KMS-11 (cell line): ENCODE data around the gene HOXA9.
A peak's percentile ranks its signal among the peaks of the same experiment; 100 is the strongest.

ENCODE experiments used
- H2AFZ ChIP-seq: fragments of 200-600 bp; sonication (generic); 2 replicates; pipeline ENCODE4 v1.6.1; 2016; ENCODE audit warnings: antibody characterized with exemption, mixed run types, low read depth
- H3K27ac ChIP-seq: fragments of 200-600 bp; sonication (generic); 2 replicates; pipeline ENCODE4 v1.6.1; 2016; ENCODE audit warnings: mild to moderate bottlenecking, mixed run types
- H3K27me3 ChIP-seq: fragments of 200-600 bp; sonication (generic); 2 replicates; pipeline ENCODE4 v1.6.1; 2017; ENCODE audit warnings: mild to moderate bottlenecking, low read depth, mixed run types, moderate library complexity; ENCODE audit not compliant: insufficient read depth
- H3K36me3 ChIP-seq: fragments of 200-600 bp; sonication (generic); 2 replicates; pipeline ENCODE4 v1.6.1; 2017; ENCODE audit warnings: mild to moderate bottlenecking, mixed run types; ENCODE audit not compliant: insufficient read depth
- H3K4me1 ChIP-seq: fragments of 200-600 bp; sonication (generic); 2 replicates; pipeline ENCODE4 v1.6.1; 2016; ENCODE audit warnings: mild to moderate bottlenecking, low read depth, mixed run types; ENCODE audit not compliant: poor library complexity, severe bottlenecking
- H3K4me2 ChIP-seq: fragments of 200-600 bp; sonication (generic); 2 replicates; pipeline ENCODE4 v1.7.0; 2016; ENCODE audit warnings: mild to moderate bottlenecking, mixed run types
- H3K4me3 ChIP-seq: fragments of 200-600 bp; sonication (generic); IDR thresholded peaks from 2 replicates; pipeline ENCODE4 v1.6.1; 2017; ENCODE audit warnings: low read depth, low read length, mixed read lengths; ENCODE audit not compliant: insufficient read depth
- H3K79me2 ChIP-seq: fragments of 200-600 bp; sonication (generic); 2 replicates; pipeline ENCODE4 v1.6.1; 2016; ENCODE audit warnings: low read depth, mixed run types; ENCODE audit not compliant: insufficient read depth
- H3K9ac ChIP-seq: fragments of 200-600 bp; sonication (generic); 2 replicates; pipeline ENCODE4 v1.6.1; 2016; ENCODE audit warnings: mild to moderate bottlenecking, mixed run types
- H4K20me1 ChIP-seq: fragments of 200-600 bp; sonication (generic); 2 replicates; pipeline ENCODE4 v1.6.1; 2016; ENCODE audit warnings: mild to moderate bottlenecking, mixed run types; ENCODE audit not compliant: insufficient read depth
- TF ChIP-seq, protein P1 (sequence below): fragments of 200-600 bp; sonication (generic); conservative IDR thresholded peaks from 2 replicates; pipeline ENCODE4 v1.6.1; 2017; ENCODE audit warnings: low read depth, mild to moderate bottlenecking, antibody characterized with exemption, low read length, moderate library complexity, mixed read lengths

Gene HOXA9

GRCh38 chr7:27138985-27139333, 26.4 kb downstream of the HOXA9 start:
- H3K4me2 ChIP-seq: no peak overlapping the region
- H3K27ac ChIP-seq: no peak overlapping the region
- H3K9ac ChIP-seq: no peak overlapping the region
- H2AFZ ChIP-seq: no peak overlapping the region
- peaks cover 18% of the 10 kb centered on the region for H3K4me1 ChIP-seq
- H3K4me3 ChIP-seq: no peak overlapping the region
- no peaks in the 10 kb centered on the region for H3K79me2 ChIP-seq
- no peaks in the 10 kb centered on the region for H3K36me3 ChIP-seq
- no peaks in the 10 kb centered on the region for H3K27me3 ChIP-seq
- TF ChIP-seq, protein P1, sequence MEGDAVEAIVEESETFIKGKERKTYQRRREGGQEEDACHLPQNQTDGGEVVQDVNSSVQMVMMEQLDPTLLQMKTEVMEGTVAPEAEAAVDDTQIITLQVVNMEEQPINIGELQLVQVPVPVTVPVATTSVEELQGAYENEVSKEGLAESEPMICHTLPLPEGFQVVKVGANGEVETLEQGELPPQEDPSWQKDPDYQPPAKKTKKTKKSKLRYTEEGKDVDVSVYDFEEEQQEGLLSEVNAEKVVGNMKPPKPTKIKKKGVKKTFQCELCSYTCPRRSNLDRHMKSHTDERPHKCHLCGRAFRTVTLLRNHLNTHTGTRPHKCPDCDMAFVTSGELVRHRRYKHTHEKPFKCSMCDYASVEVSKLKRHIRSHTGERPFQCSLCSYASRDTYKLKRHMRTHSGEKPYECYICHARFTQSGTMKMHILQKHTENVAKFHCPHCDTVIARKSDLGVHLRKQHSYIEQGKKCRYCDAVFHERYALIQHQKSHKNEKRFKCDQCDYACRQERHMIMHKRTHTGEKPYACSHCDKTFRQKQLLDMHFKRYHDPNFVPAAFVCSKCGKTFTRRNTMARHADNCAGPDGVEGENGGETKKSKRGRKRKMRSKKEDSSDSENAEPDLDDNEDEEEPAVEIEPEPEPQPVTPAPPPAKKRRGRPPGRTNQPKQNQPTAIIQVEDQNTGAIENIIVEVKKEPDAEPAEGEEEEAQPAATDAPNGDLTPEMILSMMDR: no peak
- H4K20me1 ChIP-seq: no peaks in the 10 kb centered on the region

GRCh38 chr7:27138472-27138871, 26.9 kb downstream of the HOXA9 start:
- no peak overlapping the region for H2AFZ ChIP-seq
- no peaks in the 10 kb centered on the region for H3K27me3 ChIP-seq
- no peaks in the 10 kb centered on the region for H3K36me3 ChIP-seq
- H3K4me1 ChIP-seq: peaks cover 23% of the 10 kb centered on the region
- H3K4me3 ChIP-seq: no peak overlapping the region
- no peak overlapping the region for H3K27ac ChIP-seq
- TF ChIP-seq, protein P1: no peak
- H3K4me2 ChIP-seq: no peak overlapping the region
- no peaks in the 10 kb centered on the region for H3K79me2 ChIP-seq
- H4K20me1 ChIP-seq: no peaks in the 10 kb centered on the region
- H3K9ac ChIP-seq: no peak overlapping the region

DNA sequence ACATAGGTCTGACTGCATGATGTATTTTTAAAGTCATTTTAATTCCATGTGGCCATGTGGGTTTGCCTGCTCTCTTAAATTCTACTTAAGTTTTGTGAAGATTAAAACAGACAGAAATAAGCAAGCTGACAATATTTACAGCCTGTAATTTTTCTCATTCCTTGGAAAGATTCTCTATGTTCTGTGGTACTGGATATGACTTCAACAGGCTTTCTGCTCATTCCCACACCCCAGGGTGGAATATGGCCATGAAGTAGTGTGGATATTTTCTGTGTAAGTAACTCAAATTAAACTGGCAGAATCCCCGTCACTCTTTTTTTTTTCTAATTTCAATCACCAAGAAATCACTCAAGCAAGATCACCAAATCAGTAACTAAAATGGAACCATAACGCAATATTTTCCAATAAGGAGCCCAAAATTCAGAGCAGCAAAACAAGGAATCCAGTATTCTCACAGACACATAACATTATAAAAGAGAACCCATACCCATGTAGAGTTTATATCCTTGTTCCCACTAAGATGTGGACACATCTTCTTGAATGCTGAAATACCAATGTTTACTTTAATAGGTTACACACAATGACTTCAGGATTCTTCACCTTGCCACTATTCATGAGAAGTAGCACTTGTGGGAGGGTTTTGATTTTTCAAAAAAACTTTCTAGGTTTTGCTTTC, 27.6 kb downstream of the HOXA9 start:
- Histone ChIP-seq H4K20me1 (no peaks in the 10 kb centered on the region), H3K4me3 (no peak overlapping the region), H3K9ac (no peak overlapping the region), H3K79me2 (no peaks in the 10 kb centered on the region), H3K36me3 (no peaks in the 10 kb centered on the region), H3K4me2 (no peak overlapping the region), H3K27me3 (no peaks in the 10 kb centered on the region), H2AFZ (no peak overlapping the region), H3K27ac (no peak overlapping the region), H3K4me1 (peaks cover 25% of the 10 kb centered on the region)
- TF ChIP-seq, protein P1: no peak

GRCh38 chr7:27134392-27134791, 30.9 kb downstream of the HOXA9 start:
- peaks cover 34% of the 10 kb centered on the region for H3K4me1 ChIP-seq
- peak overlapping the region; percentile 12; the same call in 1 of the 2 replicates for H3K27ac ChIP-seq
- no peaks in the 10 kb centered on the region; the same call in 1 of the 2 replicates for H3K79me2 ChIP-seq

More at GRCh38 chr7:27134392-27134791, 30.9 kb downstream of the HOXA9 start:
- Histone ChIP-seq H3K27me3 (no peaks in the 10 kb centered on the region), H2AFZ (no peak overlapping the region), H3K36me3 (no peaks in the 10 kb centered on the region), H3K4me2 (peak overlapping the region; percentile 52), H4K20me1 (no peaks in the 10 kb centered on the region), H3K4me3 (no peak overlapping the region), H3K9ac (no peak overlapping the region)
- TF ChIP-seq, protein P1: no peak
